ENCODE measurements around the gene LRIF1. TPM values are rescaled to one million over a fixed set of nuclear protein-coding genes. Genes with fewer than 3 reads are reported as not detected.

The LRIF1 gene
- total and polyA plus RNA-seq, 2 of the 8 experiments (the other 6 are each of a cell fraction or from before 2014, with no cell fraction given), result 5.2 to 19.3 TPM

- TF ChIP-seq RFX5 (IDR thresholded peaks at IDR 0.05; ENCODE audit: borderline replicate concordance, low read depth, low read length) (no peak), BCL11A (IDR thresholded peaks at IDR 0.05; ENCODE audit: low read depth in 2 of 2, low read length in 2 of 2) (no peak), CHD2 (IDR thresholded peaks at IDR 0.05; ENCODE audit: low read length) (no peak), RXRA (IDR thresholded peaks at IDR 0.05; ENCODE audit: insufficient read depth, low read depth, low read length) (no peak), ZNF274 (IDR thresholded peaks at IDR 0.05; ENCODE audit: borderline replicate concordance, extremely low read depth, low read length) (no peak)
These were observed 41.8 kb downstream of the LRIF1 start (continued) for GRCh38 chr1:110921953-110922352.
